ENCODE data around the gene ENPP6.

GRCh38 chr4:184154199-184154598 is 63.5 kb downstream of the ENPP6 start:
- TF ChIP-seq CTCF (IDR thresholded peaks at IDR 0.05) (no peak), EP300 (IDR thresholded peaks at IDR 0.05) (no peak), POLR2A (IDR thresholded peaks at IDR 0.05) (no peak)

Data from upper lobe of left lung (tissue), 4 donors.